ENCODE measurements around the gene PDE1C. TPM values are rescaled to one million over a fixed set of nuclear protein-coding genes. Genes with fewer than 3 reads are reported as not detected.

The PDE1C gene
- total and polyA plus RNA-seq, 5 donors from 2014 or later: not detected

GRCh38 chr7:31919678-31920369 is 150.4 kb downstream of the PDE1C start:
- no peaks in the 10 kb centered on the region for H3K36me3 ChIP-seq (ENCODE audit: control insufficient read depth, insufficient read depth, low read length)
- Mint-ChIP-seq H3K9me3 (peaks cover 0 to 6% (median 0%) of the 10 kb centered on the region in 7 donors), H3K4me3 (no peak overlapping the region), H3K27me3 (no peaks in the 10 kb centered on the region), H3K27ac (no peak overlapping the region), H3K36me3 (no peaks in the 10 kb centered on the region), H3K4me1 (no peaks in the 10 kb centered on the region)
- DNase-seq (no peak), ATAC-seq (ENCODE audit: low read depth in 2 of 2) (no peak)
- no peaks in the 10 kb centered on the region for H3K4me1 ChIP-seq (ENCODE audit: control insufficient read depth, insufficient read depth, low read length, poor library complexity, severe bottlenecking)
- no peak overlapping the region for H3K4me3 ChIP-seq (ENCODE audit: low read depth, low read length)
- no peak overlapping the region for H3K27ac ChIP-seq (ENCODE audit: insufficient read depth, low read length, poor library complexity, severe bottlenecking)
- no peaks in the 10 kb centered on the region for H3K9me3 ChIP-seq (ENCODE audit: control insufficient read depth in 2 of 2, low read length in 2 of 2)
- H3K27me3 ChIP-seq (ENCODE audit: control insufficient read depth, insufficient read depth, low read length): no peaks in the 10 kb centered on the region

- H3K4me1 ChIP-seq (ENCODE audit: control insufficient read depth, insufficient read depth, low read length, poor library complexity, severe bottlenecking): no peaks in the 10 kb centered on the region
- Mint-ChIP-seq H3K4me3 (no peak overlapping the region), H3K9me3 (peaks cover 0 to 6% (median 0%) of the 10 kb centered on the region in 7 donors), H3K27me3 (no peaks in the 10 kb centered on the region), H3K4me1 (no peaks in the 10 kb centered on the region), H3K36me3 (no peaks in the 10 kb centered on the region), H3K27ac (no peak overlapping the region)
- no peaks in the 10 kb centered on the region for H3K9me3 ChIP-seq (ENCODE audit: control insufficient read depth in 2 of 2, low read length in 2 of 2)
- no peaks in the 10 kb centered on the region for H3K27me3 ChIP-seq (ENCODE audit: control insufficient read depth, insufficient read depth, low read length)
- H3K36me3 ChIP-seq (ENCODE audit: control insufficient read depth, insufficient read depth, low read length): no peaks in the 10 kb centered on the region
- H3K4me3 ChIP-seq (ENCODE audit: low read depth, low read length): no peak overlapping the region
- no peak for DNase-seq
- H3K27ac ChIP-seq (ENCODE audit: insufficient read depth, low read length, poor library complexity, severe bottlenecking): no peak overlapping the region
- no peak for ATAC-seq (ENCODE audit: low read depth in 2 of 2)
These were observed 151.4 kb downstream of the PDE1C start for GRCh38 chr7:31918706-31919393.

- DNase-seq (no peak), ATAC-seq (ENCODE audit: low read depth in 2 of 2) (no peak)
- Histone ChIP-seq H3K36me3 (ENCODE audit: control insufficient read depth, insufficient read depth, low read length) (no peaks in the 10 kb centered on the region), H3K4me3 (ENCODE audit: low read depth, low read length) (no peak overlapping the region), H3K27ac (ENCODE audit: insufficient read depth, low read length, poor library complexity, severe bottlenecking) (no peak overlapping the region), H3K4me1 (ENCODE audit: control insufficient read depth, insufficient read depth, low read length, poor library complexity, severe bottlenecking) (no peaks in the 10 kb centered on the region), H3K9me3 (ENCODE audit: control insufficient read depth in 2 of 2, low read length in 2 of 2) (no peaks in the 10 kb centered on the region), H3K27me3 (ENCODE audit: control insufficient read depth, insufficient read depth, low read length) (no peaks in the 10 kb centered on the region)
- Mint-ChIP-seq H3K27me3 (no peaks in the 10 kb centered on the region), H3K27ac (no peak overlapping the region), H3K36me3 (no peaks in the 10 kb centered on the region), H3K4me3 (no peak overlapping the region), H3K4me1 (no peaks in the 10 kb centered on the region), H3K9me3 (peaks cover 0 to 4% (median 0%) of the 10 kb centered on the region in 7 donors)
These were observed 153.0 kb downstream of the PDE1C start for GRCh38 chr7:31917256-31917655.

DNA sequence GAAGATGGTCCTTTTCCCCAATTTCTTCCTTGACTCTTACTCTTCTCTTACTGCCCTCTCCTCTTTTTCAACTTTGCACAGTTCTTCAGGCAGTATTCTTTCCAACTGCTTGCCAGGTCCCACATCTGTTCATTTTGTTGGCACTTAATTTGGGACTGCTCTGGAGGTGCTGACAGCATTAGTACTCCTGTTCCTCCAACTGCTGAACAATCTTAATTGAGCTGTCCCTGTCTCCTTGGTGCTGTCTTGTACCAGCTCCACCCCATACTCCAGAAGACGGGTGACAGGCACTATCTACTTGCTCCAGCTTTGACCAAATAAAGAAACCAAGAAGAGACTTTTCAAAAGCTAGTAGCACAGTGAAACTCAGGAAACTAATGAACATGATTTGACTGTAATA is 160.0 kb downstream of the PDE1C start:
- Mint-ChIP-seq H3K27ac (no peak overlapping the region), H3K27me3 (no peaks in the 10 kb centered on the region)

DNA sequence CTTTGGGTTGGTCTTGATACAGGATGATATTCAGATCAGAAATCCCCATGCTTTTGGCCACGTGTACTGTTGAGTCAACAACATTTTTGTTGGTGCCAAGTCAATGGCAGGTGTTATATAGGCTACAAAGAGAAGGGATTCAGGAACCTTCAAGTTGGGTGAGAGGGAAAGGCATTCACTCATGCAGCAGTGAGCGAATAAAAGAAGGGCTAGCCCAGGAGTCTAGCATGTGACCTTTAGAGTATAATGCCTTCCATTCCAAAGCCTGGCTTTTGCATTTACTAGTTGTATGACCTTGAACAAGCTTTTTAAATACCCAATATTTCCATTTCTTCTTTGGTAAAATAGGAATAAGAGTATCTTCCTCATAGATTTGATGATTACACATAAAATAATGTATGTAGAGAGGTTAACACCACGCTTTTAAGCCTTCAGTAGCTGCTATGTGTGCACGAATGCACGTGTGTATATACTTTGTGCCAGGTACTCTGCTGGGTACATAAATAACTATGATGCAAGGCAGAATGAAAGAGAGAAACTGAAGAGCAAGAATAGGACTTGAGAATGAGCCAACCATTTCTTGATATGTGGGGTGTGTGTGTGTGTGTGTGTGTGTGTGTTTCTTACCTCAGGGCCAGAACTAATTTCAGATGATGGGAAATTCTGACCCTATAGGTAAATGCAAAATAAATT is 163.6 kb downstream of the PDE1C start:
- no peak overlapping the region for H3K4me3 Mint-ChIP-seq
- H3K27ac Mint-ChIP-seq: no peak overlapping the region
- Histone ChIP-seq H3K9me3 (ENCODE audit: control insufficient read depth in 2 of 2, low read length in 2 of 2) (no peaks in the 10 kb centered on the region), H3K36me3 (ENCODE audit: control insufficient read depth, insufficient read depth, low read length) (no peaks in the 10 kb centered on the region), H3K27me3 (ENCODE audit: control insufficient read depth, insufficient read depth, low read length) (no peaks in the 10 kb centered on the region), H3K27ac (ENCODE audit: insufficient read depth, low read length, poor library complexity, severe bottlenecking) (no peak overlapping the region), H3K4me1 (ENCODE audit: control insufficient read depth, insufficient read depth, low read length, poor library complexity, severe bottlenecking) (no peaks in the 10 kb centered on the region), H3K4me3 (ENCODE audit: low read depth, low read length) (no peak overlapping the region)
- DNase-seq: no peak
- H3K36me3 Mint-ChIP-seq: no peaks in the 10 kb centered on the region
- H3K4me1 Mint-ChIP-seq: no peaks in the 10 kb centered on the region
- no peak for ATAC-seq (ENCODE audit: low read depth in 2 of 2)
- H3K27me3 Mint-ChIP-seq: no peaks in the 10 kb centered on the region
- H3K9me3 Mint-ChIP-seq: peaks cover 0 to 3% (median 0%) of the 10 kb centered on the region in 7 donors

More for the DNA sequence above, 160.0 kb downstream of the PDE1C start:
- Histone ChIP-seq H3K36me3 (ENCODE audit: control insufficient read depth, insufficient read depth, low read length) (no peaks in the 10 kb centered on the region), H3K27ac (ENCODE audit: insufficient read depth, low read length, poor library complexity, severe bottlenecking) (no peak overlapping the region), H3K4me3 (ENCODE audit: low read depth, low read length) (no peak overlapping the region), H3K4me1 (ENCODE audit: control insufficient read depth, insufficient read depth, low read length, poor library complexity, severe bottlenecking) (no peaks in the 10 kb centered on the region), H3K9me3 (ENCODE audit: control insufficient read depth in 2 of 2, low read length in 2 of 2) (no peaks in the 10 kb centered on the region), H3K27me3 (ENCODE audit: control insufficient read depth, insufficient read depth, low read length) (no peaks in the 10 kb centered on the region)
- no peak for ATAC-seq (ENCODE audit: low read depth in 2 of 2)
- Mint-ChIP-seq H3K4me1 (no peaks in the 10 kb centered on the region), H3K4me3 (no peak overlapping the region), H3K36me3 (no peaks in the 10 kb centered on the region), H3K9me3 (peaks cover 0 to 8% (median 0%) of the 10 kb centered on the region in 7 donors)
- no peak for DNase-seq

GRCh38 chr7:31903962-31904361 is 166.2 kb downstream of the PDE1C start:
- H3K36me3 Mint-ChIP-seq: no peaks in the 10 kb centered on the region
- no peaks in the 10 kb centered on the region for H3K4me1 ChIP-seq (ENCODE audit: control insufficient read depth, insufficient read depth, low read length, poor library complexity, severe bottlenecking)
- peaks cover 0 to 2% (median 1%) of the 10 kb centered on the region in 7 donors for H3K9me3 Mint-ChIP-seq
- no peaks in the 10 kb centered on the region for H3K36me3 ChIP-seq (ENCODE audit: control insufficient read depth, insufficient read depth, low read length)
- no peak for ATAC-seq (ENCODE audit: low read depth in 2 of 2)
- H3K4me1 Mint-ChIP-seq: no peaks in the 10 kb centered on the region
- no peak overlapping the region for H3K27ac ChIP-seq (ENCODE audit: insufficient read depth, low read length, poor library complexity, severe bottlenecking)
- H3K27ac Mint-ChIP-seq: no peak overlapping the region
- DNase-seq: no peak
- no peaks in the 10 kb centered on the region for H3K9me3 ChIP-seq (ENCODE audit: control insufficient read depth in 2 of 2, low read length in 2 of 2)
- no peaks in the 10 kb centered on the region for H3K27me3 ChIP-seq (ENCODE audit: control insufficient read depth, insufficient read depth, low read length)
- H3K4me3 Mint-ChIP-seq: no peak overlapping the region
- no peaks in the 10 kb centered on the region for H3K27me3 Mint-ChIP-seq
- H3K4me3 ChIP-seq (ENCODE audit: low read depth, low read length): no peak overlapping the region

DNA sequence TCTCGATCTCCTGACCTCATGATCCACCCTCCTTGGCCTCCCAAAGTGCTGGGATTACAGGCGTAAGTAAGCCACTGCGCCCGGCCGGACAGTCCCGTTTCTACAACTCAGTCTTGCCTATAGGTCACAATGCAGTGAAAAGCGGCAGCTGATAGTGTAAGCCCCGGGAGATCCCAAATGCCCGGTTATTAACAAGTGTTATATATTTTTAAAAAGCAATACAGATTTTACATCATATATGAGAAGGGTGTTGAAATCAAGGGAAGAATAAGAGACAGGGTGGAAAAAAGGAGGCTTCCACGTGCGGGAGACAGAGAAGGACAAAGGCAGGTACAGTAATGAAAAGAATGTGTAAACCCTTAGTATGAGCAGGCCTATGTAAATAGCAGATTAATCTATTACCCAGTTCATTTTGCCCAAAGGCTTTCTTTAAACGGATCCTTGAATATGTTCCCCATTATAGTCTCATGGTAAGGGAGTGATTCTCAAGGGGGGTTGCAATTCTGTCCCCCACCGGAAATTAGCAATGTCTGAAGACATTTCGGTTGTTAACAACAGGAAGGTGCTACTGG is 170.8 kb downstream of the PDE1C start:
- H3K4me3 ChIP-seq (ENCODE audit: low read depth, low read length): no peak overlapping the region
- no peaks in the 10 kb centered on the region for H3K4me1 Mint-ChIP-seq
- H3K9me3 Mint-ChIP-seq: peaks cover 0 to 6% (median 1%) of the 10 kb centered on the region in 7 donors
- peaks cover 0 to 1% of the 10 kb centered on the region in 2 experiments for H3K9me3 ChIP-seq (ENCODE audit: control insufficient read depth in 2 of 2, low read length in 2 of 2)
- H3K27ac ChIP-seq (ENCODE audit: insufficient read depth, low read length, poor library complexity, severe bottlenecking): no peak overlapping the region
- no peaks in the 10 kb centered on the region for H3K27me3 ChIP-seq (ENCODE audit: control insufficient read depth, insufficient read depth, low read length)
- no peaks in the 10 kb centered on the region for H3K4me1 ChIP-seq (ENCODE audit: control insufficient read depth, insufficient read depth, low read length, poor library complexity, severe bottlenecking)
- H3K36me3 ChIP-seq (ENCODE audit: control insufficient read depth, insufficient read depth, low read length): no peaks in the 10 kb centered on the region
- DNase-seq (no peak), ATAC-seq (ENCODE audit: low read depth in 2 of 2) (no peak)
- H3K27me3 Mint-ChIP-seq: no peaks in the 10 kb centered on the region
- no peak overlapping the region for H3K4me3 Mint-ChIP-seq
- peak overlapping the region in 1 of 3 donors; percentile 20 for H3K27ac Mint-ChIP-seq
- no peaks in the 10 kb centered on the region for H3K36me3 Mint-ChIP-seq

All from CD4-positive, CD25-positive, alpha-beta regulatory T cell (primary cell).